Measurements from ENCODE around the gene WIPF1.

GRCh38 chr2:174511580-174512260 is 85.9 kb downstream of the WIPF1 start:
- TF ChIP-seq POLR2A (IDR thresholded peaks at IDR 0.05) (no peak), CTCF (IDR thresholded peaks at IDR 0.05) (no peak)
